Tibial nerve (tissue), 4 donors: ENCODE data around the gene TXNRD3. TPM values are rescaled to one million over a fixed set of nuclear protein-coding genes. Genes with fewer than 3 reads are reported as not detected.

Experiments
- DNase-seq, 2 donors: peaks; one replicate each; pipeline ENCODE4 v3.0.0-alpha.2; 2019; ENCODE audit warnings: low spot score in 2 of 2
- H3K27ac ChIP-seq, 4 donors: fragments of 200-600 bp; sonication (generic) in 3 of 4; one replicate each; pipeline ENCODE4 v1.5.1; 2017 to 2019; ENCODE audit warnings: mild to moderate bottlenecking in 1 of 4
- H3K27me3 ChIP-seq, 2 donors: fragments of 200-600 bp; sonication (generic) in 1 of 2; one replicate each; pipeline versions ENCODE4 v1.5.1 to v1.6.0; 2017 to 2019
- H3K36me3 ChIP-seq, 3 donors: fragments of 200-600 bp; sonication (generic); one replicate each; pipeline ENCODE4 v1.5.1; 2018 to 2019
- H3K4me1 ChIP-seq, 4 donors: fragments of 200-600 bp; sonication (generic) in 3 of 4; one replicate each; pipeline ENCODE4 v1.5.1; 2017 to 2019
- H3K4me3 ChIP-seq, 4 donors: fragments of 200-600 bp; sonication (generic) in 3 of 4; one replicate each; pipeline ENCODE4 v1.5.1; 2017 to 2019; ENCODE audit warnings: mild to moderate bottlenecking in 1 of 4, moderate library complexity in 1 of 4
- H3K9me3 ChIP-seq, 4 donors: fragments of 200-600 bp; sonication (generic) in 3 of 4; one replicate each; pipeline ENCODE4 v1.5.1; 2017 to 2019
- EP300 ChIP-seq, 2 donors: sonication (generic); formaldehyde crosslinking; IDR thresholded peaks; one replicate each; pipeline ENCODE4 v1.6.1; 2017; ENCODE audit warnings: antibody characterized with exemption in 2 of 2, mild to moderate bottlenecking in 1 of 2
- POLR2A ChIP-seq, 2 donors: fragments of 450-650 bp; IDR thresholded peaks; one replicate each; pipeline ENCODE4 v1.6.1; 2017; ENCODE audit warnings: antibody characterized with exemption in 2 of 2, mild to moderate bottlenecking in 2 of 2, moderate library complexity in 2 of 2
- WGBS, 2 donors: methylation state at CpG; one replicate each; pipeline ENCODE4 v1.1.5; 2018; 5-methylcytosine and 5-hydroxymethylcytosine counted together
- total RNA-seq, 4 donors: library from RNA; depleted of rRNA; stranded (reverse); fragments of >200 nt; gene quantifications; one replicate each; pipeline ENCODE4 v1.1.0, GENCODE V29; 2016
- TF ChIP-seq, protein P1 (sequence below), 5 experiments: fragments of 200-600 bp in 3 of 5; fragments of 450-650 bp in 2 of 5; sonication (generic) in 3 of 5; IDR thresholded peaks; one replicate each; pipeline ENCODE4 v1.5.1; 2016 to 2019; ENCODE audit warnings: antibody characterized with exemption in 5 of 5, mild to moderate bottlenecking in 3 of 5, moderate library complexity in 2 of 5

The TXNRD3 gene
- total RNA-seq, 4 donors from 2014 or later: 18.6 to 33.3 (median 23.3) TPM

- no peak for DNase-seq
- H3K27ac ChIP-seq: no peak overlapping the region
- no peak overlapping the region for H3K4me3 ChIP-seq
- TF ChIP-seq EP300 (IDR thresholded peaks at IDR 0.05) (no peak), POLR2A (IDR thresholded peaks at IDR 0.05) (no peak)
- TF ChIP-seq, protein P1, sequence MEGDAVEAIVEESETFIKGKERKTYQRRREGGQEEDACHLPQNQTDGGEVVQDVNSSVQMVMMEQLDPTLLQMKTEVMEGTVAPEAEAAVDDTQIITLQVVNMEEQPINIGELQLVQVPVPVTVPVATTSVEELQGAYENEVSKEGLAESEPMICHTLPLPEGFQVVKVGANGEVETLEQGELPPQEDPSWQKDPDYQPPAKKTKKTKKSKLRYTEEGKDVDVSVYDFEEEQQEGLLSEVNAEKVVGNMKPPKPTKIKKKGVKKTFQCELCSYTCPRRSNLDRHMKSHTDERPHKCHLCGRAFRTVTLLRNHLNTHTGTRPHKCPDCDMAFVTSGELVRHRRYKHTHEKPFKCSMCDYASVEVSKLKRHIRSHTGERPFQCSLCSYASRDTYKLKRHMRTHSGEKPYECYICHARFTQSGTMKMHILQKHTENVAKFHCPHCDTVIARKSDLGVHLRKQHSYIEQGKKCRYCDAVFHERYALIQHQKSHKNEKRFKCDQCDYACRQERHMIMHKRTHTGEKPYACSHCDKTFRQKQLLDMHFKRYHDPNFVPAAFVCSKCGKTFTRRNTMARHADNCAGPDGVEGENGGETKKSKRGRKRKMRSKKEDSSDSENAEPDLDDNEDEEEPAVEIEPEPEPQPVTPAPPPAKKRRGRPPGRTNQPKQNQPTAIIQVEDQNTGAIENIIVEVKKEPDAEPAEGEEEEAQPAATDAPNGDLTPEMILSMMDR (IDR thresholded peaks at IDR 0.05): no peak
- H3K27me3 ChIP-seq: no peaks in the 10 kb centered on the region
- H3K36me3 ChIP-seq: peaks cover 0 to 4% (median 0%) of the 10 kb centered on the region in 3 donors
- peaks cover 0 to 27% (median 4%) of the 10 kb centered on the region in 4 donors for H3K9me3 ChIP-seq
- no peaks in the 10 kb centered on the region for H3K4me1 ChIP-seq
- WGBS, 2 donors: 79 to 85% methylated on average over 5 of the region's 5 CpGs
These were observed 74.2 kb downstream of the TXNRD3 start for GRCh38 chr3:126580746-126581145.

- no peak for DNase-seq
- peaks cover 0 to 4% (median 0%) of the 10 kb centered on the region in 3 donors for H3K36me3 ChIP-seq
- H3K9me3 ChIP-seq: peaks cover 0 to 18% (median 4%) of the 10 kb centered on the region in 4 donors
- H3K27me3 ChIP-seq: no peaks in the 10 kb centered on the region
- no peaks in the 10 kb centered on the region for H3K4me1 ChIP-seq
- H3K27ac ChIP-seq: no peak overlapping the region
- WGBS, 2 donors: 84 to 87% methylated on average over 6 to 7 of the region's 7 CpGs
- H3K4me3 ChIP-seq: no peak overlapping the region
- TF ChIP-seq, protein P1 (IDR thresholded peaks at IDR 0.05): no peak
- TF ChIP-seq EP300 (IDR thresholded peaks at IDR 0.05) (no peak), POLR2A (IDR thresholded peaks at IDR 0.05) (no peak)
These were observed 76.2 kb downstream of the TXNRD3 start for GRCh38 chr3:126578702-126579101.

- 76 to 87% methylated on average over 2 of the region's 2 CpGs for WGBS, 2 donors
- Histone ChIP-seq H3K27ac (no peak overlapping the region), H3K4me3 (no peak overlapping the region), H3K27me3 (no peaks in the 10 kb centered on the region), H3K4me1 (no peaks in the 10 kb centered on the region), H3K9me3 (peaks cover 0 to 16% (median 4%) of the 10 kb centered on the region in 4 donors), H3K36me3 (peaks cover 0 to 4% (median 0%) of the 10 kb centered on the region in 3 donors)
- TF ChIP-seq POLR2A (IDR thresholded peaks at IDR 0.05) (no peak), EP300 (IDR thresholded peaks at IDR 0.05) (no peak)
- TF ChIP-seq, protein P1 (IDR thresholded peaks at IDR 0.05): no peak
- DNase-seq: no peak
These were observed 77.7 kb downstream of the TXNRD3 start for GRCh38 chr3:126577261-126577660.

DNA sequence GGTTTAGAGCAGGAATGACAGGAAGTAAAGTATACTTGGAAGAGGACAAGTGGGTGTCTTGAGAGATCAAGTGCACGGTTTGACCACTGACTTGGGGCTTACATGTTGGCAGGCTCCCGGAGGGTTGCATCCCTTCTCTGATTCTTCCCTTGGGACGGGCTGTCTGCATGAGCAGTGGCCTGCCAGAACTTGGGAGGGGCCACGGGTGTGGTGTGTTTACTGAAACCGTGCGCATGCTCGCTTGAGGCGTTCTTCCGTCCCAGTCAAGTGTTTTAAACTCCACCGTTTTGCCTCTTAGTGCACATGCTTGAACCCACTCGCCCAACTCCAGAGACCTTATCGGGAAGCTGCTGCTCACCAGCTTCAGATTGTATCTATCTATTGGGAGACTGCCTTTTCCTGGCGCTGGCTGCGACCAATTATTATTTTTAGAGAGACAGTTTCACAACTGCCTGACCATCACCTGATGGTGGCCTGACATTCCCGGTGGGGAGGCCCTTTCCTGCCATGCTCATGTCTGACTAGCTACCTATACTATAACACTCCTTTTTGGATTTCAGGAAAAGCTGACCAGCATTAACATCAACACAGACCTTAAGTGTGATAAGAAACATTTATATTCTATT, 81.3 kb downstream of the TXNRD3 start:
- H3K27me3 ChIP-seq: no peaks in the 10 kb centered on the region
- 80 to 83% methylated on average over 15 of the region's 15 CpGs for WGBS, 2 donors
- no peaks in the 10 kb centered on the region for H3K4me1 ChIP-seq
- H3K4me3 ChIP-seq: no peak overlapping the region
- TF ChIP-seq EP300 (IDR thresholded peaks at IDR 0.05) (no peak), POLR2A (IDR thresholded peaks at IDR 0.05) (no peak)
- TF ChIP-seq, protein P1 (IDR thresholded peaks at IDR 0.05): no peak
- H3K27ac ChIP-seq: no peak overlapping the region
- no peak for DNase-seq
- no peaks in the 10 kb centered on the region for H3K9me3 ChIP-seq
- peaks cover 0 to 10% (median 0%) of the 10 kb centered on the region in 3 donors for H3K36me3 ChIP-seq

DNA sequence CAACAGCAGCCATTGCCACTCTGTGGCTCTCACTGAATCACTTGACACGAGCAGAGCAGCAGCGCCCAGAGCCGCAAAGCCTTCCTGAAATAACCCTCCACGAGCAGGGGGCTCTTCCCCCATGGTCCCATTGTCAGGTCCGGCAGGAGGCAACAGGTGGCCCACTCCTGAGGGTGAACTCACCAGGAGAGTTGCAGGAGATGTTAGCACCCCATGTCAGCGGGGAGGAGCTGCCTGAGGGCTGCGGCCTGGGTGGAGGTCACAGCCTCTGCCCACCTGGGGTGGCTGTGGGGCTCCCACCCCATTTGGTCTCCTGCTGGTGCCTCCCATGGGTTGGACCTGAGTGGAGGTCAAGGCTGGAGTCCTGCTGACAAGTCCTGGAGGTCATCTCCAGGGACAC, 83.8 kb downstream of the TXNRD3 start:
- DNase-seq: no peak
- H3K4me3 ChIP-seq: no peak overlapping the region
- 77 to 83% methylated on average over 3 to 6 of the region's 7 CpGs for WGBS, 2 donors
- no peaks in the 10 kb centered on the region for H3K4me1 ChIP-seq
- no peak overlapping the region for H3K27ac ChIP-seq
- H3K36me3 ChIP-seq: peaks cover 0 to 10% (median 0%) of the 10 kb centered on the region in 3 donors
- TF ChIP-seq EP300 (IDR thresholded peaks at IDR 0.05): no peak
- H3K9me3 ChIP-seq: no peaks in the 10 kb centered on the region
- no peaks in the 10 kb centered on the region for H3K27me3 ChIP-seq
